SK-N-SH (cell line): Measurements from ENCODE around the gene MME. TPM values are rescaled to one million over a fixed set of nuclear protein-coding genes. Genes with fewer than 3 reads are reported as not detected.

Experiments
- CTCF ChIA-PET: fragments of 300-600, 350-600 bp; formaldehyde crosslinking; extraction: SDS; loops from one replicate; lab custom pipeline; 2021; lab: Yijun Ruan, JAX
- POLR2A ChIA-PET: fragments of 350-600 bp; sonication (Branson Sonifier 250); formaldehyde crosslinking; extraction: SDS; loops from one replicate; lab custom pipeline; 2020; ENCODE audit warnings: antibody characterized with exemption, inconsistent platforms; lab: Yijun Ruan, JAX
- DNase-seq: peaks from one replicate; pipeline ENCODE4 v3.0.0; 2012
- H2AFZ ChIP-seq: fragments of 200-600 bp; sonication (generic); 2 replicates; pipeline ENCODE4 v1.8.1; 2016; ENCODE audit warnings: antibody characterized with exemption, mild to moderate bottlenecking, low read depth
- H3F3A ChIP-seq: fragments of 200-600 bp; sonication (generic); replicated peaks from 2 replicates; pipeline ENCODE3; 2016; ENCODE audit warnings: antibody characterized with exemption, mild to moderate bottlenecking; ENCODE audit not compliant: insufficient read depth
- H3K27ac ChIP-seq, 2 experiments: fragments of 200-500 bp in 1 of 2; fragments of 200-600 bp in 1 of 2; sonication (Bioruptor generic) in 1 of 2; sonication (generic), shearing (Covaris generic) in 1 of 2; 2 replicates each; pipeline versions ENCODE4 v1.5.1 to v1.6.1; 2014 to 2016; ENCODE audit warnings: low read depth in 2 of 2, inconsistent platforms in 1 of 2, low read length in 1 of 2, mild to moderate bottlenecking in 1 of 2, mixed read lengths in 1 of 2
- H3K27me3 ChIP-seq: fragments of 200-600 bp; sonication (generic), shearing (Covaris generic); 2 replicates; pipeline ENCODE4 v1.6.1; 2016; ENCODE audit warnings: mixed run types; ENCODE audit not compliant: insufficient read depth
- H3K36me3 ChIP-seq, 2 experiments: fragments of 200-500 bp in 1 of 2; fragments of 200-600 bp in 1 of 2; sonication (Bioruptor generic) in 1 of 2; sonication (generic) in 1 of 2; replicated peaks in 1 of 2; 2 replicates each; pipeline versions ENCODE3 to v1.5.1; 2014 to 2016; ENCODE audit warnings: low read length in 1 of 2, mild to moderate bottlenecking in 1 of 2; ENCODE audit not compliant: insufficient read depth in 2 of 2, control insufficient read depth in 1 of 2
- H3K4me1 ChIP-seq, 2 experiments: fragments of 200-500 bp in 1 of 2; fragments of 200-600 bp in 1 of 2; sonication (Bioruptor generic) in 1 of 2; sonication (generic), shearing (Covaris generic) in 1 of 2; 2 replicates each; pipeline versions ENCODE4 v1.5.1 to v1.6.1; 2014 to 2016; ENCODE audit warnings: low read depth in 1 of 2, low read length in 1 of 2, mixed run types in 1 of 2; ENCODE audit not compliant: insufficient read depth in 2 of 2, control insufficient read depth in 1 of 2
- H3K4me2 ChIP-seq: fragments of 200-600 bp; sonication (generic), shearing (Covaris generic); 2 replicates; pipeline ENCODE4 v1.6.1; 2017; ENCODE audit warnings: mixed run types
- H3K4me3 ChIP-seq, 2 experiments: fragments of 200-500 bp in 1 of 2; fragments of 200-600 bp in 1 of 2; sonication (Bioruptor generic) in 1 of 2; sonication (generic), shearing (Covaris generic) in 1 of 2; 2 replicates each; pipeline versions ENCODE4 v1.5.1 to v1.8.1; 2014 to 2016; ENCODE audit warnings: low read depth in 2 of 2, inconsistent platforms in 1 of 2, low read length in 1 of 2, mild to moderate bottlenecking in 1 of 2, mixed read lengths in 1 of 2, moderate library complexity in 1 of 2
- H3K79me2 ChIP-seq: fragments of 200-600 bp; sonication (generic); 2 replicates; pipeline ENCODE4 v1.8.1; 2017; ENCODE audit warnings: mild to moderate bottlenecking; ENCODE audit not compliant: insufficient read depth
- H3K9ac ChIP-seq: fragments of 200-600 bp; sonication (generic); 2 replicates; pipeline ENCODE4 v1.6.1; 2017; ENCODE audit warnings: mixed run types
- H3K9me2 ChIP-seq: fragments of 200-600 bp; sonication (generic); 2 replicates; pipeline ENCODE4 v1.6.1; 2017; ENCODE audit warnings: mixed run types
- H3K9me3 ChIP-seq: fragments of 200-600 bp; sonication (generic); 2 replicates; pipeline ENCODE4 v1.6.1; 2017; ENCODE audit warnings: mixed run types, mild to moderate bottlenecking, moderate library complexity
- H4K20me1 ChIP-seq: fragments of 200-600 bp; sonication (generic); 2 replicates; pipeline ENCODE4 v1.6.1; 2017; ENCODE audit warnings: mild to moderate bottlenecking, mixed run types; ENCODE audit not compliant: insufficient read depth
- CHD2 ChIP-seq: fragments of 150-350 bp; IDR thresholded peaks from 2 replicates; pipeline ENCODE4 v1.6.1; 2018; ENCODE audit warnings: low read length; ENCODE audit not compliant: partially characterized antibody
- FOXJ3 ChIP-seq: sonication (generic); formaldehyde crosslinking; IDR thresholded peaks from 2 replicates; pipeline ENCODE4 v1.5.1; 2020; ENCODE audit warnings: mild to moderate bottlenecking, missing genetic modification reagents
- FOXM1 ChIP-seq: IDR thresholded peaks from 2 replicates; pipeline ENCODE4 v1.4.0; 2012; ENCODE audit warnings: low read depth, mild to moderate bottlenecking
- GABPA ChIP-seq: IDR thresholded peaks from 2 replicates; pipeline ENCODE4 v1.4.0; 2012; ENCODE audit warnings: low read depth, mild to moderate bottlenecking
- GATA2 ChIP-seq: sonication (generic); formaldehyde crosslinking; IDR thresholded peaks from 2 replicates; pipeline ENCODE4 v1.5.0; 2020; ENCODE audit warnings: mild to moderate bottlenecking, missing genetic modification reagents
- IRF3 ChIP-seq: fragments of 150-350 bp; IDR thresholded peaks from 2 replicates; pipeline ENCODE4 v1.6.1; 2016; ENCODE audit warnings: mild to moderate bottlenecking, low read depth, low read length
- JUND ChIP-seq: IDR thresholded peaks from 2 replicates; pipeline ENCODE4 v1.4.0; 2012
- MAX ChIP-seq: IDR thresholded peaks from 2 replicates; pipeline ENCODE4 v1.4.0; 2012; ENCODE audit warnings: low read depth
- MEF2A ChIP-seq: IDR thresholded peaks from 2 replicates; pipeline ENCODE4 v1.4.0; 2012; ENCODE audit warnings: low read depth, borderline replicate concordance
- NFIC ChIP-seq: IDR thresholded peaks from 2 replicates; pipeline ENCODE4 v1.4.0; 2012; ENCODE audit warnings: borderline replicate concordance
- NRF1 ChIP-seq: IDR thresholded peaks from 2 replicates; pipeline ENCODE4 v1.6.1; 2012; ENCODE audit warnings: low read depth, mild to moderate bottlenecking, low read length
- POLR2AphosphoS5 ChIP-seq: IDR thresholded peaks from 2 replicates; pipeline ENCODE4 v1.6.1; 2012; ENCODE audit warnings: low read depth, low read length
- RAD21 ChIP-seq: IDR thresholded peaks from 2 replicates; pipeline ENCODE4 v1.6.1; 2012; ENCODE audit warnings: mild to moderate bottlenecking, low read length
- RCOR1 ChIP-seq: fragments of 150-350 bp; IDR thresholded peaks from 2 replicates; pipeline ENCODE4 v1.6.1; 2017; ENCODE audit warnings: antibody characterized with exemption, low read length
- RFX5 ChIP-seq: IDR thresholded peaks from 2 replicates; pipeline ENCODE4 v1.6.1; 2012; ENCODE audit warnings: mild to moderate bottlenecking, improper control_type of control experiment, low read length
- RXRA ChIP-seq: IDR thresholded peaks from 2 replicates; pipeline ENCODE4 v1.4.0; 2012; ENCODE audit warnings: low read depth, mild to moderate bottlenecking, borderline replicate concordance
- SMC3 ChIP-seq: IDR thresholded peaks from 2 replicates; pipeline ENCODE4 v1.6.1; 2012; ENCODE audit warnings: low read depth, low read length, improper control_type of control experiment
- TCF12 ChIP-seq: IDR thresholded peaks from 2 replicates; pipeline ENCODE4 v1.4.0; 2012
- USF2 ChIP-seq: fragments of 150-350 bp; IDR thresholded peaks from 2 replicates; pipeline ENCODE4 v1.6.1; 2017; ENCODE audit warnings: antibody characterized with exemption, low read length, low read depth, borderline replicate concordance
- YY1 ChIP-seq: IDR thresholded peaks from 2 replicates; pipeline ENCODE4 v1.4.0; 2012; ENCODE audit warnings: low read depth, mild to moderate bottlenecking
- WGBS: methylation state at CpG from one replicate; pipeline ENCODE4 v1.1.6; 2017; ENCODE audit warnings: low lambda C conversion rate; 5-methylcytosine and 5-hydroxymethylcytosine counted together
- polyA plus RNA-seq, 3 experiments: library from polyadenylated mRNA; depleted of rRNA; stranded (reverse); fragments of >200 nt; gene quantifications; 2 replicates each; pipeline ENCODE4 v1.2.3, GENCODE V29; 2012
- TF ChIP-seq, protein P1 (sequence below): IDR thresholded peaks from 2 replicates; pipeline ENCODE4; 2012
- TF ChIP-seq, protein P2 (sequence below): fragments of 200-600 bp; sonication (generic); IDR thresholded peaks from 2 replicates; pipeline ENCODE4 v1.6.1; 2017; ENCODE audit warnings: antibody characterized with exemption, mild to moderate bottlenecking, moderate library complexity
- TF ChIP-seq, protein P3 (sequence below): IDR thresholded peaks from 2 replicates; pipeline ENCODE4 v1.4.0; 2012; ENCODE audit warnings: low read depth, borderline replicate concordance

The MME gene
- polyA plus RNA-seq, 1 of the 3 experiments (the other 2 are of a cell fraction) = 167 TPM

GRCh38 chr3:155038203-155038554, 41.9 kb upstream of the MME start:
- H4K20me1 ChIP-seq = no peaks in the 10 kb centered on the region
- H3K27ac ChIP-seq = no peak overlapping the region
- H3K36me3 ChIP-seq = no peaks in the 10 kb centered on the region
- DNase-seq = no peak
- no peaks in the 10 kb centered on the region for H3K79me2 ChIP-seq
- H3K9me3 ChIP-seq = no peaks in the 10 kb centered on the region
- peaks cover 5% of the 10 kb centered on the region for H3F3A ChIP-seq
- POLR2A ChIA-PET = no interaction called here
- H3K4me1 ChIP-seq = peaks cover 0 to 2% of the 10 kb centered on the region in 2 experiments; a peak in 2 of 4 replicates
- H3K27me3 ChIP-seq = no peaks in the 10 kb centered on the region
- no peaks in the 10 kb centered on the region for H3K9me2 ChIP-seq
- no peak overlapping the region for H3K4me2 ChIP-seq
- H3K9ac ChIP-seq = no peak overlapping the region
- no peak overlapping the region for H2AFZ ChIP-seq
- CTCF ChIA-PET = no interaction called here
- no peak for TF ChIP-seq NFIC
- no peak for TF ChIP-seq GABPA
- TF ChIP-seq, protein P1, sequence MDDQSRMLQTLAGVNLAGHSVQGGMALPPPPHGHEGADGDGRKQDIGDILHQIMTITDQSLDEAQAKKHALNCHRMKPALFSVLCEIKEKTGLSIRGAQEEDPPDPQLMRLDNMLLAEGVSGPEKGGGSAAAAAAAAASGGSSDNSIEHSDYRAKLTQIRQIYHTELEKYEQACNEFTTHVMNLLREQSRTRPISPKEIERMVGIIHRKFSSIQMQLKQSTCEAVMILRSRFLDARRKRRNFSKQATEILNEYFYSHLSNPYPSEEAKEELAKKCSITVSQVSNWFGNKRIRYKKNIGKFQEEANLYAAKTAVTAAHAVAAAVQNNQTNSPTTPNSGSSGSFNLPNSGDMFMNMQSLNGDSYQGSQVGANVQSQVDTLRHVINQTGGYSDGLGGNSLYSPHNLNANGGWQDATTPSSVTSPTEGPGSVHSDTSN = no peak
- no peak for TF ChIP-seq NRF1
- TF ChIP-seq RFX5 = no peak
- TF ChIP-seq FOXJ3 (CRISPR knock-in tag) = no peak
- TF ChIP-seq YY1 = no peak
- no peak overlapping the region for H3K4me3 ChIP-seq
- WGBS = 53% methylated on average over 2 of the region's 2 CpGs

DNA sequence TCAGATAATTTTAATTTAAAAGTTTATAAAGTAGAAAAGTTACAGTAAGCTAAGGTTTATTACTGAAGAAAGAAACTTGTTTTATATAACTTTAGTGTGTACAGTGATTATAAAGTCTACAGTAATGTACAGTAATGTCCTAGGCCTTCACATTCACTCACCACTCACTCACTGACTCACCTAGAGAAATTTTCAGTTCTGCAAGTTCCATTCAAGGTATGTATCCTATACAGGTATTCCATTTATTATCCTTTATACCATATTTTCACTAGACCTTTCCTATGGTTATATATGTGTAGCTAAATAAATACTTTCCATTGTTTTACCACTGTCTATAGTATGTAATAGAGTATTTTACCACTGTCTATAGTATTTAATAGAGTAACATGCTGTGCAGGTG, 33.2 kb upstream of the MME start:
- no peak overlapping the region for H3K27ac ChIP-seq
- H2AFZ ChIP-seq = no peak overlapping the region
- no peaks in the 10 kb centered on the region for H3K9me2 ChIP-seq
- ChIA-PET CTCF (interaction anchor here (0.6 kb wide), 1 partner anchor 54 kb away, joined by 3 read pairs; no protein-coding TSS in a partner anchor), POLR2A (no interaction called here)
- no peaks in the 10 kb centered on the region for H3K4me1 ChIP-seq
- no peak overlapping the region for H3K4me3 ChIP-seq
- H3K27me3 ChIP-seq = no peaks in the 10 kb centered on the region
- H3K79me2 ChIP-seq = no peaks in the 10 kb centered on the region
- no peaks in the 10 kb centered on the region for H3F3A ChIP-seq
- no peak overlapping the region for H3K9ac ChIP-seq
- H3K36me3 ChIP-seq = no peaks in the 10 kb centered on the region
- no peak for DNase-seq
- H4K20me1 ChIP-seq = no peaks in the 10 kb centered on the region
- H3K4me2 ChIP-seq = no peak overlapping the region
- no peaks in the 10 kb centered on the region for H3K9me3 ChIP-seq
- TF ChIP-seq FOXM1 = no peak
- no peak for TF ChIP-seq FOXJ3 (CRISPR knock-in tag)
- TF ChIP-seq POLR2AphosphoS5 = no peak
- TF ChIP-seq, protein P2, sequence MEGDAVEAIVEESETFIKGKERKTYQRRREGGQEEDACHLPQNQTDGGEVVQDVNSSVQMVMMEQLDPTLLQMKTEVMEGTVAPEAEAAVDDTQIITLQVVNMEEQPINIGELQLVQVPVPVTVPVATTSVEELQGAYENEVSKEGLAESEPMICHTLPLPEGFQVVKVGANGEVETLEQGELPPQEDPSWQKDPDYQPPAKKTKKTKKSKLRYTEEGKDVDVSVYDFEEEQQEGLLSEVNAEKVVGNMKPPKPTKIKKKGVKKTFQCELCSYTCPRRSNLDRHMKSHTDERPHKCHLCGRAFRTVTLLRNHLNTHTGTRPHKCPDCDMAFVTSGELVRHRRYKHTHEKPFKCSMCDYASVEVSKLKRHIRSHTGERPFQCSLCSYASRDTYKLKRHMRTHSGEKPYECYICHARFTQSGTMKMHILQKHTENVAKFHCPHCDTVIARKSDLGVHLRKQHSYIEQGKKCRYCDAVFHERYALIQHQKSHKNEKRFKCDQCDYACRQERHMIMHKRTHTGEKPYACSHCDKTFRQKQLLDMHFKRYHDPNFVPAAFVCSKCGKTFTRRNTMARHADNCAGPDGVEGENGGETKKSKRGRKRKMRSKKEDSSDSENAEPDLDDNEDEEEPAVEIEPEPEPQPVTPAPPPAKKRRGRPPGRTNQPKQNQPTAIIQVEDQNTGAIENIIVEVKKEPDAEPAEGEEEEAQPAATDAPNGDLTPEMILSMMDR = no peak
- no peak for TF ChIP-seq SMC3
- TF ChIP-seq RAD21 = no peak
- no peak for TF ChIP-seq CHD2
- TF ChIP-seq RFX5 = no peak
- TF ChIP-seq TCF12 = no peak
- no peak for TF ChIP-seq JUND
- TF ChIP-seq USF2 = no peak
- no peak for TF ChIP-seq RXRA
- TF ChIP-seq GATA2 = no peak
- no peak for TF ChIP-seq YY1
- no peak for TF ChIP-seq RCOR1
- no peak for TF ChIP-seq MAX
- no peak for TF ChIP-seq NRF1
- no peak for TF ChIP-seq MEF2A
- TF ChIP-seq, protein P3, sequence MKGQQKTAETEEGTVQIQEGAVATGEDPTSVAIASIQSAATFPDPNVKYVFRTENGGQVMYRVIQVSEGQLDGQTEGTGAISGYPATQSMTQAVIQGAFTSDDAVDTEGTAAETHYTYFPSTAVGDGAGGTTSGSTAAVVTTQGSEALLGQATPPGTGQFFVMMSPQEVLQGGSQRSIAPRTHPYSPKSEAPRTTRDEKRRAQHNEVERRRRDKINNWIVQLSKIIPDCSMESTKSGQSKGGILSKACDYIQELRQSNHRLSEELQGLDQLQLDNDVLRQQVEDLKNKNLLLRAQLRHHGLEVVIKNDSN = no peak
- TF ChIP-seq IRF3 = no peak
